Measurements from ENCODE around the gene HSD3B2.

The HSD3B2 gene

DNA sequence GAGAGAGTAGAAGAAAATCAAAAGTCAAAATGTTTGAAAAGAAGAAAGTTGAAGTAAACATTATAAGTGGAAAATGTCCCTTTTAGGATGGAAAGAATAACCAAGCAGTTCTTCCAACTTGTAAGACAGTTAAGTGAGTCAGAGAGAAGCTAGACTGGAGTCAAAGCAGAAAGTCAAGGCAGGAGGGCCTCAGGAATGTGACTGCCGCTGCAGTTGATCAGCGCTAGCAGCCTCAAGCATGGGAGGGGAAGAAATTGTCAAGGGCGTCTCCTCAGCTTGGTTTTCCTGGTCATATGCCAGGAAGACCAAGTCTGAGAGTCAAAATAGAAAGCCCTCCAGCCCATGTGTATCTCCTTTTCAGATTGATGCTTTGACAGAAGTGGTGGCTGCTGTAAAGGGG lies 23.2 kb upstream of the HSD3B2 start:
- H3K4me3 ChIP-seq (ENCODE audit: low read length), result no peak overlapping the region
- TF ChIP-seq, protein P1, sequence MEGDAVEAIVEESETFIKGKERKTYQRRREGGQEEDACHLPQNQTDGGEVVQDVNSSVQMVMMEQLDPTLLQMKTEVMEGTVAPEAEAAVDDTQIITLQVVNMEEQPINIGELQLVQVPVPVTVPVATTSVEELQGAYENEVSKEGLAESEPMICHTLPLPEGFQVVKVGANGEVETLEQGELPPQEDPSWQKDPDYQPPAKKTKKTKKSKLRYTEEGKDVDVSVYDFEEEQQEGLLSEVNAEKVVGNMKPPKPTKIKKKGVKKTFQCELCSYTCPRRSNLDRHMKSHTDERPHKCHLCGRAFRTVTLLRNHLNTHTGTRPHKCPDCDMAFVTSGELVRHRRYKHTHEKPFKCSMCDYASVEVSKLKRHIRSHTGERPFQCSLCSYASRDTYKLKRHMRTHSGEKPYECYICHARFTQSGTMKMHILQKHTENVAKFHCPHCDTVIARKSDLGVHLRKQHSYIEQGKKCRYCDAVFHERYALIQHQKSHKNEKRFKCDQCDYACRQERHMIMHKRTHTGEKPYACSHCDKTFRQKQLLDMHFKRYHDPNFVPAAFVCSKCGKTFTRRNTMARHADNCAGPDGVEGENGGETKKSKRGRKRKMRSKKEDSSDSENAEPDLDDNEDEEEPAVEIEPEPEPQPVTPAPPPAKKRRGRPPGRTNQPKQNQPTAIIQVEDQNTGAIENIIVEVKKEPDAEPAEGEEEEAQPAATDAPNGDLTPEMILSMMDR (IDR thresholded peaks at IDR 0.05; ENCODE audit: insufficient read depth, low read depth, low read length, missing control alignments), result no peak
- no peak for DNase-seq (ENCODE audit: low read depth)

DNA sequence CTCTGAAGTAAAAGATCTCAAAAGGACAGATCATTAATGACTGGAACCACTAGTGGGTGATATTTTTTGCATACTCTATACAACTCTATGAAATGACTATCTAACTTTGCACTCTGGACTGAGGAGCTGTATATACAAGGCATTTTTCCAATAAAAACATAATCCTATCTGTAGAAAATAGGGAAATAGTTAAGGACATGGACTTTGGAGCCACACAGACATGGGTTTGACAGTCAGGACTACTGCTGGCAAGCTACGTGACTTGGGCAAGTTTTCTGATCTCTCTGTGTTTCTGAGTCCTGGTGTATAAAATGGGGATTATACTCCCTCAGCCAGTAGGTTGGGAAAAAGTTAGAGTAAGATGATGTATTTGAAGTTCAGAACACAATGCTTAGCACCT lies 20.9 kb upstream of the HSD3B2 start:
- H3K4me3 ChIP-seq (ENCODE audit: low read length), result no peak overlapping the region
- TF ChIP-seq, protein P1 (IDR thresholded peaks at IDR 0.05; ENCODE audit: insufficient read depth, low read depth, low read length, missing control alignments), result no peak
- DNase-seq (ENCODE audit: low read depth), result no peak

DNA sequence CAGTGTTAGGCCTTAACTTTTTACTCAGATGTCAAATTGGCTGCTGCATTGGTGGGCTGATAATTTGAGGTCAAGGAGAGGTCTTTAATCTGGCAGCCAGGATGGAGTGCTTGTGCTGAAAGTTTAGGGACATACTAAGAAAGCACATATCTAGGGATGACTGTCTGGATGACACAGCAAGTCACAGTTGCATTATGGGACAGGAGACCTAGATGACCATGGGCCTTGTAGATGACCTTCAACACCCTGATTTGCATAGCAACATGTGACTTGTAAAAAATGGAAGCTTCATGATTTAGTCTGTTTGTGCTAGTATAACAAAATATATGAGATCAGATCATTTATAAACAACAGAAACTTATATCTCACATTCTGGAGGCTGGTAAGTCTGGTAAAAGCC lies 18.0 kb upstream of the HSD3B2 start:
- no peak for DNase-seq (ENCODE audit: low read depth)
- TF ChIP-seq, protein P1 (IDR thresholded peaks at IDR 0.05; ENCODE audit: insufficient read depth, low read depth, low read length, missing control alignments), result no peak
- no peak overlapping the region for H3K4me3 ChIP-seq (ENCODE audit: low read length)

DNA sequence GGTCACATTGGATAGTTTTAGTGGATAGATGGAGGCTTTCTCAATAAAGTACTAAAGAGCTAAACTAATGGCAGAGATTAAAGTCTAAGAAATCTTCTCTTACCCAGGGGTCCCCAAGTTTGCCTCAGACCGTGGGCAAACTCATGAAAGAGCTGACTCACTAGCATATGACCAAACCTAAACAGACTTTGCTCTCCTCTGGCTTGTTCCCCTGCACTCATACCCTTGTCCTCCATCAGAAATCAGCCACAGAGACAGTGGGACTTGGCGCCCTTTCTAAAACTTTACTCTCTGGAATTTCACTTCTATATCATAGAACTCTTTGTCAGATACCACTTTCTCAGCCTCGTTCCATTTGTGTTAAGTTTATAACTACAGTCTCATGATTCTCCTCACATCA lies 17.0 kb upstream of the HSD3B2 start:
- TF ChIP-seq, protein P1 (IDR thresholded peaks at IDR 0.05; ENCODE audit: insufficient read depth, low read depth, low read length, missing control alignments), result no peak
- no peak overlapping the region for H3K4me3 ChIP-seq (ENCODE audit: low read length)
- DNase-seq (ENCODE audit: low read depth), result no peak

DNA sequence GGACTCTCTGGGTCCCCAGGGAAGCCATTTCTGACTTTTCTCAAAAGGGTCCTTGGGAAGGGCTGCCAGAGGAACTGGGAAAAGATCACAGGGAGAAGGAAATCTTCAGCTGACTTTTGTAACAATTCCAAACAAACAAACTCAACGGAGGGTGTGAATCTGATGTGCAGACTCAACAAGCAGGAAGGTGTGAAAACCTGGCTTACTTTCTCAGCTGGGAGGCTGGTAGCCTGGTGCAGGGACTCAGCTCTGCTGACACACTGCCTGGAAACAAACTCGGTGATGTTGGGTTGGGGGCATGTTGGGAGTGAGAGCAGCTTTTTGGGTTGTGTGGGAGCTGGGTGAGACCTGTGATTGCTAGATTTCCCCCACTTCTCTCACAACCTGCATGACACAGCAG lies 10.2 kb upstream of the HSD3B2 start:
- no peak for DNase-seq (ENCODE audit: low read depth)
- TF ChIP-seq, protein P1 (IDR thresholded peaks at IDR 0.05; ENCODE audit: insufficient read depth, low read depth, low read length, missing control alignments), result no peak

DNA sequence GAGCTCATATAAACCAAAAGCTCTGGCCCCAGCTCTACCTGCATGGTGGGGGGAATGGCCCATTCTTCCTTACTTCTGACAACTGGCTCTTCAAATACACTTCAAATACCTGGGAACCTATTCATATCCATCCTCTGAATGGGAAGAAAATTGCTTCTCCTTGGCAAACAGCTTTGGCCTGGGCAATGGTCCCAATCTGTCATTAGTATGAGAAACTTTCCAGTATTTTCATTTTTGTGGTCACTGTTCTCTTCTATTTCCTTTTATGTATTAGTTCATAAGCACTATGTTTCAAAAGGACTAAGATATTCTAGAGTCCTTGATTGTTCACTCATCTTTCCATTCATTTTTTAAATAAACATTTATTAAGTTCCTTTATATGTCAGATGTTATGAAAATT lies 5.2 kb upstream of the HSD3B2 start:
- no peak overlapping the region for H3K4me3 ChIP-seq (ENCODE audit: low read length)
- TF ChIP-seq, protein P1 (IDR thresholded peaks at IDR 0.05; ENCODE audit: insufficient read depth, low read depth, low read length, missing control alignments), result no peak
- DNase-seq (ENCODE audit: low read depth), result no peak

More for the DNA sequence above, 10.2 kb upstream of the HSD3B2 start:
- no peak overlapping the region for H3K4me3 ChIP-seq (ENCODE audit: low read length)

DNA sequence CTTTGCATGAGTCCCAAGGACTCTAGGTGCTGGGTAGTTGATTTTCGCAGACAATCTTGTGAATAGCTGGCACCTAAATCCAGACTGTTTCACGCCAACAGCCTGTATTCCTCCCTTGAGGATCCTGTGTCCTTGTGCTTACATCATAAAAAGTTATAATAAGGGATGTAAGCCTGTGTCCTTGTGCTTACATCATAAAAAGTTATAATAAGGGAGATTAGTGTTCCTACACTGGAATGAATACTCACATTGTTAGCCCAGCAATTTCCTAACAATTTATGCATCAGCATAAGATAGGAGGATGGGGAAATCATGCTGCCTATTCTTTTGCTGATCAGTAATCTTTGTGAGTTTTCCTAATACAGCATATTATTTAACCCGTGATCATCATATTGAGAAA lies 4.0 kb upstream of the HSD3B2 start:
- TF ChIP-seq, protein P1 (IDR thresholded peaks at IDR 0.05; ENCODE audit: insufficient read depth, low read depth, low read length, missing control alignments), result no peak
- no peak overlapping the region for H3K4me3 ChIP-seq (ENCODE audit: low read length)
- no peak for DNase-seq (ENCODE audit: low read depth)

All from epithelial cell of esophagus (primary cell).